Sigmoid colon (tissue), 7 donors: ENCODE data around the gene GNRH2. TPM values are rescaled to one million over a fixed set of nuclear protein-coding genes. Genes with fewer than 3 reads are reported as not detected.

ENCODE experiments used
- DNase-seq: peaks from one replicate; pipeline ENCODE4 v3.0.0-alpha.2; 2019
- H3K27ac ChIP-seq, 4 donors: fragments of 200-600 bp; sonication (generic); one replicate each; pipeline ENCODE4 v1.5.1; 2016 to 2019; ENCODE audit warnings: mild to moderate bottlenecking in 1 of 4
- H3K27me3 ChIP-seq, 3 donors: fragments of 200-600 bp; sonication (generic); one replicate each; pipeline ENCODE4 v1.5.1; 2019; ENCODE audit warnings: mild to moderate bottlenecking in 1 of 3
- H3K36me3 ChIP-seq, 4 donors: fragments of 200-600 bp; sonication (generic); one replicate each; pipeline ENCODE4 v1.5.1; 2016 to 2019
- H3K4me1 ChIP-seq, 4 donors: fragments of 200-600 bp; sonication (generic); one replicate each; pipeline ENCODE4 v1.5.1; 2017 to 2019
- H3K4me3 ChIP-seq, 4 donors: fragments of 200-600 bp; sonication (generic); one replicate each; pipeline ENCODE4 v1.5.1; 2017 to 2019; ENCODE audit warnings: mild to moderate bottlenecking in 2 of 4, moderate library complexity in 1 of 4
- H3K9me3 ChIP-seq, 4 donors: fragments of 200-600 bp in 3 of 4; sonication (generic) in 3 of 4; one replicate each; pipeline versions ENCODE4 v1.5.1 to v1.6.1; 2013 to 2019
- EP300 ChIP-seq, 4 donors: sonication (generic); formaldehyde crosslinking; IDR thresholded peaks; one replicate each; pipeline ENCODE4 v1.6.1; 2017; ENCODE audit warnings: antibody characterized with exemption in 4 of 4
- POLR2A ChIP-seq, 2 donors: fragments of 450-650 bp; IDR thresholded peaks; one replicate each; pipeline ENCODE4 v1.6.1; 2016; ENCODE audit warnings: antibody characterized with exemption in 2 of 2, mild to moderate bottlenecking in 2 of 2, moderate library complexity in 2 of 2
- POLR2AphosphoS5 ChIP-seq, 4 donors: sonication (generic); formaldehyde crosslinking; IDR thresholded peaks; one replicate each; pipeline ENCODE4 v1.6.1; 2017; ENCODE audit warnings: antibody characterized with exemption in 4 of 4
- WGBS, 2 donors: extraction: QIAGEN DNeasy Blood & Tissue Kit; methylation state at CpG; one replicate each; pipeline ENCODE4 v1.1.7; 2013; 5-methylcytosine and 5-hydroxymethylcytosine counted together
- intact Hi-C: fragments of 100-400 bp; cut with DNase I; formaldehyde crosslinking; loops from one replicate; pipeline ENCODE4 v1.15.1; 2023
- polyA plus RNA-seq, 3 donors: library from polyadenylated mRNA; stranded (reverse); fragments of 200-250 nt; gene quantifications; one replicate each; pipeline ENCODE4 v1.2.3, GENCODE V29; 2013
- total RNA-seq, 4 donors: library from RNA; depleted of rRNA; stranded (reverse); fragments of >200 nt; gene quantifications; one replicate each; pipeline ENCODE4 v1.1.0, GENCODE V29; 2016
- TF ChIP-seq, protein P1 (sequence below), 4 experiments: fragments of 450-650 bp in 3 of 4; fragments of 200-600 bp in 1 of 4; IDR thresholded peaks; one replicate each; pipeline ENCODE4 v1.5.1; 2016 to 2019; ENCODE audit warnings: antibody characterized with exemption in 4 of 4, mild to moderate bottlenecking in 3 of 4, moderate library complexity in 2 of 4
- donor health status: healthy with polysubstance abuse.
- donor health status: Bipolar disorder and iron deficiency.
- donor health status: healthy.

Gene GNRH2
- total and polyA plus RNA-seq, 7 donors, result 0.34 to 8.4 (median 1.6) TPM; not detected in 4

DNA sequence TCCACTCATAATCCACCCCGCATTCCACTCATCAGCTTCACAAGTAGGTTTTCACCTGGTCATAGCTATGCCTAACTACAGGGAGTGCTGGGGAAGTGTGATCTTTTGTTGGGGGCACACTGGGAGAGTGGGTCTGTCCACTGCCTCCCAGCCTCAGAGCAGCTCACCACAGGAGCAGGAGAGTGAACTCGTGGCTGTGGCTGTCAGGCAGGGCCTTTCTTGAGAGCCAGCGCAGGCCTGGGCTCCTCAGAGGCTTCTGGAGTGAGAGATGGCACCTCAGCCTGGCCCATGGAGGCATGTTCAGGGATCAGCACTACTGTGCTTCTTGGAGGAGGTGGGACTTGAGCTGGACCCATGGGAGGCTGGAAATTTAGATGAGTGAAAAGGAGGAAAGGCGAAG is 4.0 kb upstream of the GNRH2 start:
- Histone ChIP-seq H3K27ac (no peak overlapping the region), H3K27me3 (no peaks in the 10 kb centered on the region), H3K4me1 (no peaks in the 10 kb centered on the region), H3K9me3 (no peaks in the 10 kb centered on the region), H3K4me3 (no peak overlapping the region), H3K36me3 (peaks cover 14 to 61% (median 38%) of the 10 kb centered on the region in 4 donors)
- intact Hi-C loops, result no loop called here
- TF ChIP-seq EP300 (IDR thresholded peaks at IDR 0.05), result no peak
- TF ChIP-seq, protein P1, sequence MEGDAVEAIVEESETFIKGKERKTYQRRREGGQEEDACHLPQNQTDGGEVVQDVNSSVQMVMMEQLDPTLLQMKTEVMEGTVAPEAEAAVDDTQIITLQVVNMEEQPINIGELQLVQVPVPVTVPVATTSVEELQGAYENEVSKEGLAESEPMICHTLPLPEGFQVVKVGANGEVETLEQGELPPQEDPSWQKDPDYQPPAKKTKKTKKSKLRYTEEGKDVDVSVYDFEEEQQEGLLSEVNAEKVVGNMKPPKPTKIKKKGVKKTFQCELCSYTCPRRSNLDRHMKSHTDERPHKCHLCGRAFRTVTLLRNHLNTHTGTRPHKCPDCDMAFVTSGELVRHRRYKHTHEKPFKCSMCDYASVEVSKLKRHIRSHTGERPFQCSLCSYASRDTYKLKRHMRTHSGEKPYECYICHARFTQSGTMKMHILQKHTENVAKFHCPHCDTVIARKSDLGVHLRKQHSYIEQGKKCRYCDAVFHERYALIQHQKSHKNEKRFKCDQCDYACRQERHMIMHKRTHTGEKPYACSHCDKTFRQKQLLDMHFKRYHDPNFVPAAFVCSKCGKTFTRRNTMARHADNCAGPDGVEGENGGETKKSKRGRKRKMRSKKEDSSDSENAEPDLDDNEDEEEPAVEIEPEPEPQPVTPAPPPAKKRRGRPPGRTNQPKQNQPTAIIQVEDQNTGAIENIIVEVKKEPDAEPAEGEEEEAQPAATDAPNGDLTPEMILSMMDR (IDR thresholded peaks at IDR 0.05), result no peak
- TF ChIP-seq POLR2AphosphoS5 (IDR thresholded peaks at IDR 0.05), result no peak
- TF ChIP-seq POLR2A (IDR thresholded peaks at IDR 0.05), result no peak
- no peak for DNase-seq
- 79 to 80% methylated on average over 4 of the region's 4 CpGs for WGBS, 2 donors

DNA sequence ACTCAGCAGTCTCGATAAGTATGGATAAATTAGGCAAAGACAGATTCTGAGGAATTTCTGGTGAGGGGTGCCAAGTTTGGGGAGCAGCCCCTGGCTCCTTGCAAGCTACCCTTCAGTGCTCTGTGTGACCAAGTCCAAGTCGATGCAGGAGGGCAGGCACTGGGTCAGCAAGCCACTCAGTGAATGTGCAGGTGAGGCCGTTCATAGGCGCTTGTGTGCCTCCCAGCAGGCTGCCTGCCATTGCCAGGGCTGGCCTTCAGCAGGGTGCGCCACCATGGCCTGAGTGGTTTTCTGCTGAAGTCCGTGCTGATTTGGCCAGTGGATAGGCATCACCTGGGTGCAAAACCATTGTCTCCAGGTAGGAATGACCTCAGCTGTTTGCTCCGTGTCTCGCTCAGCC is 3.3 kb upstream of the GNRH2 start:
- peak; percentile 41 for DNase-seq

GRCh38 chr20:3041854-3042409 is 1.5 kb upstream of the GNRH2 start:
- Histone ChIP-seq H3K27me3 (no peaks in the 10 kb centered on the region), H3K9me3 (no peaks in the 10 kb centered on the region), H3K4me3 (no peak overlapping the region), H3K36me3 (peaks cover 13 to 36% (median 17%) of the 10 kb centered on the region in 4 donors), H3K4me1 (peaks cover 0 to 12% (median 10%) of the 10 kb centered on the region in 4 donors), H3K27ac (peak overlapping the region; percentile 45 to 61 (median 56))
- WGBS, 2 donors, result 63 to 64% methylated on average over 10 of the region's 10 CpGs
- intact Hi-C loops, result no loop called here
- TF ChIP-seq EP300 (IDR thresholded peaks at IDR 0.05), result no peak
- no peak for TF ChIP-seq POLR2A (IDR thresholded peaks at IDR 0.05)
- no peak for TF ChIP-seq POLR2AphosphoS5 (IDR thresholded peaks at IDR 0.05)
- TF ChIP-seq, protein P1 (IDR thresholded peaks at IDR 0.05), result no peak
- DNase-seq, result no peak

More for the DNA sequence above, 3.3 kb upstream of the GNRH2 start:
- no peak overlapping the region for H3K4me3 ChIP-seq
- WGBS, 2 donors, result 94% methylated on average over 8 of the region's 8 CpGs
- H3K36me3 ChIP-seq, result peaks cover 14 to 54% (median 35%) of the 10 kb centered on the region in 4 donors
- peaks cover 0 to 3% (median 2%) of the 10 kb centered on the region in 4 donors for H3K4me1 ChIP-seq
- no peaks in the 10 kb centered on the region for H3K27me3 ChIP-seq
- no peak overlapping the region for H3K27ac ChIP-seq
- no peaks in the 10 kb centered on the region for H3K9me3 ChIP-seq
- TF ChIP-seq, protein P1 (IDR thresholded peaks at IDR 0.05), result no peak
- TF ChIP-seq EP300 (IDR thresholded peaks at IDR 0.05) (no peak), POLR2AphosphoS5 (IDR thresholded peaks at IDR 0.05) (no peak), POLR2A (IDR thresholded peaks at IDR 0.05) (no peak)
- intact Hi-C loops, result no loop called here

DNA sequence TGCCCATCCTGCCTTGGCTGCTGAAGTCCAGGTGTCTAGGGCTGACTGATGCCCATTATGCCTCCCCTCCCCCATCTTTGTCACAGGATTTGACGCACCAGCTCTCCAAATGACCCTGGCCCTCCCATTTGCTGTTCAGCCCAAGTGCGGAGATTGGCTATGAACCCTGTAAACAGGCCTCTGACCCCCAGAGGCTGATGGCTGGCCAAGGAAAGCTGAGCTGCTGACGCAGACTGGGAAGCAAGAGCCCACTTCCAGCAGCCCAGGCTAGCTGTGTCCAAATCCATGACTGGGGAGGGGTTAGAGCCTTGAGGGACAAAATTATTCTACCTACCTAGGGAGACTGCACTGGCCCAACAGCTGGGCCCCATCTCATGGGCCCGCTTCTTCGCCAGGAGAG is 797 bp upstream of the GNRH2 start:
- H3K4me1 ChIP-seq, result peaks cover 0 to 18% (median 17%) of the 10 kb centered on the region in 4 donors
- WGBS, 2 donors, result 88 to 92% methylated on average over 5 of the region's 5 CpGs
- H3K4me3 ChIP-seq, result no peak overlapping the region
- peaks cover 7 to 32% (median 10%) of the 10 kb centered on the region in 4 donors for H3K36me3 ChIP-seq
- TF ChIP-seq POLR2A (IDR thresholded peaks at IDR 0.05), result no peak
- TF ChIP-seq, protein P1 (IDR thresholded peaks at IDR 0.05), result no peak
- no peak for TF ChIP-seq EP300 (IDR thresholded peaks at IDR 0.05)
- no peak for TF ChIP-seq POLR2AphosphoS5 (IDR thresholded peaks at IDR 0.05)
- no peaks in the 10 kb centered on the region for H3K9me3 ChIP-seq
- intact Hi-C loops, result no loop called here
- peak overlapping the region; percentile 45 to 61 (median 56) for H3K27ac ChIP-seq
- peak; percentile 83 for DNase-seq
- no peaks in the 10 kb centered on the region for H3K27me3 ChIP-seq
